GM19240 (cell line): ENCODE data around the gene KLHL3.

ENCODE experiments used
- DNase-seq: peaks from one replicate; pipeline ENCODE4 v3.0.0; 2011; ENCODE audit warnings: low spot score; ENCODE audit not compliant: insufficient read length

Gene KLHL3

DNA sequence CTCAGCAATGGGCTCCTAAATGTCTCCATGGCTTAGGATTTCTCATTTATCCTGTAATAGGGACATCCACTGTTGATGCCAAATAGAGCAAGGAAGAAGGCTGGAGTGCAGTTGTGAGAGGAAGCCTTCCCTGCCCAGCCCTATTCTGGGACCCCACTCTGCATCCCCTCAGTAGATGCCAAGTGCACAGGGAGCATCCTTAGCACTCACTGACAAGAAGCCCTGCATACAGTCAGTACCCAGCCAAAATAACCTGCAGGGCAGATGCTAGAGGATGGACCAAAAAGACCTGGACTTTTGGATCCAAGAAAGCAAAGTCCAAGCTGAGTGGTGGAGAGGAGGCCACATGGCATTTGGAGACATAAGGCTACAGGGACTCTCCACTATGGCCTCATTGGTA lies 123.3 kb downstream of the KLHL3 start:
- no peak for DNase-seq

GRCh38 chr5:137611794-137612435 lies 124.0 kb downstream of the KLHL3 start:
- DNase-seq, result no peak

DNA sequence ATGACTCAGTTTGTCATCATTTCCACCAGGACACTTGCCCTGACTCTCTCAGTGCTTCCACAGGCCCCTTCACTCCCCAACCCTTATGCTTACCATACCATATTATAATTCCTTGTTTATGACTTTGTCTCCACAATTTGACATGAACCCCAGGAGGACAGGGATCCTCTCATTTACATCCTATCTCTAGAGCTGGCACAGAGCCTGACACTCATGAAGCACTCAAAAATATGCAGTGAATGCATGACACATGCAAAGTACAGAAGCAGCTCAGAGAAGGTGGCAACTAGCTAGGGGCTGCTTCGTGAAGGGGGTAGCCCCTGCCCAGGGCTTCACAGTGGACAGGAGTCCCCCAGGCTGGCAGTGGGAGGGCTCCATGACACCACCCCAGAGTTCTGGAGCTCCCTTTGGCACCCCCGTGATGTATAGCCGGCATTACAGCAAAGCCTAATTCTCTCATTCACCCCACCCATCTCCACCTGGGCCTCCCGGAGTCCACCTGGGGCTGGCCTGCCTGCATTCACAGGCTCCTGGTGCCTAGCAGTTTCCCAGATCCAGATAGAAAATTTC lies 124.8 kb downstream of the KLHL3 start:
- DNase-seq, result no peak

- DNase-seq, result no peak
These were observed 125.3 kb downstream of the KLHL3 start for GRCh38 chr5:137610598-137610997.

GRCh38 chr5:137609127-137609526 lies 126.8 kb downstream of the KLHL3 start:
- DNase-seq, result no peak

- no peak for DNase-seq
These were observed 128.1 kb downstream of the KLHL3 start for GRCh38 chr5:137607771-137608170.

DNA sequence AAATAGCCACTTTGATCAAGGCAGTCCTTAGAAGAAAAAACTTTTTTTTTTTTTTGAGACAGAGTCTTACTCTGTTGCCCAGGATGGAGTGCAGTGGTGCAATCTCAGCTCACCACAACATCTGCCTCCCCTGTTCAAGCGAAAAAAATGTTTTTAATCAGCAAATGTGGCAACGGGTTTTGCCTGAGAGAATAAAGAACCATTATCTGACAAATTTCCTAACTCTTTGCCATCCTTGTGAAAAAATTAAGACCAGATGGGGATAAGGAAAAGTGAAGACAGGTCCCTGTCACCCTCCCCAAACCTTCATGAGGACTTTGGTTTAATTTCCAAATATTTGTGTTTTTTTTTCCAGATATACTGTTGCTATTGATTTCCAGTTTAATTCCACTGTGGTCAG lies 129.5 kb downstream of the KLHL3 start:
- DNase-seq, result no peak

GRCh38 chr5:137605411-137605810 lies 130.5 kb downstream of the KLHL3 start:
- no peak for DNase-seq

- no peak for DNase-seq
These were observed 131.4 kb downstream of the KLHL3 start for GRCh38 chr5:137604348-137605095.

DNA sequence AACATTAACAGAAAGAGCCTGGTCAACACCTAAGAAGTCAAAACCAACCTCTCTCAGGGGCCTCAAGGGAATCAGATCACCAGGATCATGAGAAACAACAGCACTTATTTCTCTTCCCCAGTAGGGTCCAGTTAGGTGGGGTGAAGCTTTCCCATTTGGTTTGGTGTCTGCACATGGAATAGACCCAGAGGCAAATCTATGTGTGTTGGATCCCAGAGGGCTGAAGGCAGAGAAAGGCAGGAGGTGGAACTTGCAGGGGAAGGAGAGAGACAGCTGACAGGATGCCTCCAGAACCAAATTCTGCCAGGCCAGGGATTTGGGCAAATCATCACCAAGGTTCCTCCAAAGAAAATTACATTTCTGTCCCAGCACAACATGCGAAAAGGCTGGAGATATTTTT lies 132.0 kb downstream of the KLHL3 start:
- DNase-seq, result no peak

- DNase-seq, result no peak
These were observed 132.5 kb downstream of the KLHL3 start for GRCh38 chr5:137603356-137603755.

DNA sequence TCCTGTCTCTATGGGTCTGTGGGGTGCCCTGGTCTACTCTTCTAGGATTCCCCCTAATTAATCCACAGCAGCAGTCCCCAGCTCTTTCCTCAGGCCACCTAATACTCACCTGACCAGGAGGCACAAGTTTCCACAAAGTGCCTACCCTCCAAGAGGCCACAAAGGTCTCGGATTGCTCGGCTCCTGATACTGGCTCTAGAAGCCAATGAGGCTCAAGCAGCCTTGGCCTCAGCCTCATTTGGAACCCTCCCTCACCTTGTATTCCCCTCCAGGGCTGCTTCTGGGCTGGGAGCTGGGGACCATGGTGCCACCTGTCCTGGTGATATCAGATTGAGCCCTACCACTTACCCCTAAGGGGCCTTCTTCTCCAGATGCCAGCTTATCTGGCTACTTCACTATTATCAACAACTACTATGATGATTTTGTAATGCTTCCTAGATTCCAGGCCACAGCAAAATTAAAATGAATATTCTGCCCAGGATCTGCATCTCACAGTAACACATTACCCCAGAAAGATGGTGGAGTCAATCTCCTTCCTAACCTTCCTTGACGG lies 133.1 kb downstream of the KLHL3 start:
- DNase-seq, result no peak

DNA sequence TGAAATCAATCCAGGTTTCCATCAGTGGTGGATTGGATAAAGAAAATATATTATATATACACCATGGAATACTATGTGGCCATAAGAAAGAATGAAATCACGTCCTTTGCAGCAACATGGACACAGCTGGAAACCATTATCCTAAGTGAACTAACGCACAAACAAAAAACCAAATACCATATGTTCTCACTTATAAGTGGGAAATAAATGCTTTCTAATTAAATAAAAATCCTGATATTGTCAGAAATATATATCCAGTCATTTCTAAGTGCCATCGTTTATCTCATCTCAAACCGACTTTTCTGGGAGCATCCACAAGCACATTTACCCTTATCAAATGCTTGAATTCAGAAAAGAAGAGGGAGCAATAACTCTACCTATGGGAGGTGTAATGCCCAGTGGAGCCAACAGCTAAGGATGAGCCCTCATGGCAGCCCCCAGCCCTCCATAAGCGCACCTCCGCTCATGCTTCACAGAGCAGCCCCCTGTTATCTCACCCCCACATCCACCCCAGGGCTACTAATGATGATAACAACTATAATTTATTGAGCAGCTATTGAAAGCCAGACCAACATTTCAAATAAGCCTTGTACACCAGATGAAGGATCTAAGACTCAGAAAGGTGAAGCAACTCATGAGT lies 135.0 kb downstream of the KLHL3 start:
- no peak for DNase-seq

- DNase-seq, result no peak
These were observed 136.4 kb downstream of the KLHL3 start for GRCh38 chr5:137599457-137599856.

GRCh38 chr5:137598399-137598798 lies 137.5 kb downstream of the KLHL3 start:
- no peak for DNase-seq

DNA sequence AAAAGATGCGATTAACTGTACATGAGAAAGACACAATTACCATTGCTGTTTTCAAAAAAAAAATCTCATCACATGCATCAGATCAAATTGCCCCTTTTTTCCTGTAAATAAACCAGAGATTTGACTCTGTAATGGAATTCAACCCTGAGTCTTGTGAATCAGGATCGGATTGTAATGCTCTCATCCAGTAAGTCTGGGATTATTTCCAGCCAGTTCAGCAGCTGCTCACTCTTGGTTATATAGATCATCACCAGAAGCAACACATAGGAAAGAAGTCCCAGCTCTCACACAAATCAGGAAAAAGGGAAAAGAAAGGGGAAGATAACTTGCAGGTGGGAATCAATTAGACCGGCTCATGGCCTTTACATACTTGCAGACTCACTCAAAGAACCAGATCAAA lies 138.9 kb downstream of the KLHL3 start:
- DNase-seq, result no peak

DNA sequence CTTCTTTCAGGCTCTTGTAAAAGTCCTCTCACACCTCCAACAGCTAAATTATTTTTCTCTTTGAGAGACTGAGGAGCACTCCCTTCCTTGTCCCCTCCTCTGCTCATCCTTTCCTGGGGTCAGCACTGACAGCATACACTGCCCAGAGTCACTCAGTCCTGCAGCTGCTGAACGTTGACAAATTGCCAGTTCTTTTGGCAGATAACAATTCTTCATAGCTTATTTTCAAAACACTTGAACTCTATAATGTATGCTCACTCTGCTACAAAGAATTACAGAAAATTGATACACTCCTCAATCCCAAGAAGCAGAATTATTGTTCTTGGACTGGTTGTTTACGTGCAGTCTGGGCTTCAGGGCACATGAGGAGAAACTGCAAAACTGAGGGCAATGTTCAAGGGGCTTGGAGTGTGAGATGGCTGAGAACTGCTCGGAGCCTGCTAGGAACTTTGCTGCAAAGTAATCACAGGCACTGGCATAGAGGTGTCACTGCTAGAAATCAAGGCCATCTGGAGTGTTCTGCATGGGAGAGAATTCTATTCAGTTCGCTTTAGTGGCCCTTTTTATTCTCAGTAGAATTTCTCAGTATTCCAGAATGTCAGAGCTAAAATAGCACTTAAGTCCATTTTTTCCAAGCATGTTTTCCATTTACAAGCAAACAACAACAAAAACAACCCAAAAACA lies 140.4 kb downstream of the KLHL3 start:
- DNase-seq, result no peak

DNA sequence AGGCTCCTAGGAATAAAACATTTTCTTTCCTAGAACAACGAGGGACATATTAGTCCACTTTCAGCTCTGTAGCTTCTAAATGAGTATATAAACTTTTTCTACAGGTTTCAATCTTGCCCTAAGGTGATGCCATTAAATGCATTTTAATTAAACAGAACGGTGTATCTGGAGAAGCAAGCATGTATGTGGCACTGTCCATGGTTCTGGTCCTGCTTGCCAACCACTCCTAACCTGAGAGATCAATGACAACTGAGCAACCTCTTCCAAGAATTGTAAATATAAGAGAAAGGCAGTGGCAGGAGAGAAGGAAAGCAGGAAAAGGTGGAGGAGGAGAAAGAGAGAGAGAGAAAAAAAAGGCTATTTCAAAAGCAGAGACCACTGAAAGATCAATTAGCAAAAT lies 141.2 kb downstream of the KLHL3 start:
- no peak for DNase-seq

- no peak for DNase-seq
These were observed 143.6 kb downstream of the KLHL3 start for GRCh38 chr5:137592317-137592716.

DNA sequence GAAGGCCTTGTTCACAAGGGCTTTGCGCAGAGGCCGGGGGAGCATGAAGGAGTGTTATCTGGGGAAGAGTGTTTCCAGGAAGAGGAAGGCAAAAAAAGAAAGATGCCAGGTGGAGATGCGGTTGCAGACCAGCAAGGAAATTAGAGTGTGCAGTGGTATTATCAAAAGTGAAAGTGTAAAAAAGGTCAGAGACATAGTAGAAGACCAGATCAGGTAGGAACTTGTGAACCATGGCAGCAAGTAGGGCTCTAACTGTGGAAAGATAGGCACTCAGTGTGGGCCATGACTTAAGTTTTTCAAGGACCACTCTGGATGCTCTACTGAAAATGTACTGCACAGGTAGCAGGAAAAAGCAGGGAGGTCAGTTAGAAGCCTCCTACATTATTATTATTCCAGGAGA lies 146.7 kb downstream of the KLHL3 start:
- DNase-seq, result no peak

- DNase-seq, result no peak
These were observed 148.0 kb downstream of the KLHL3 start for GRCh38 chr5:137587919-137588318.

DNA sequence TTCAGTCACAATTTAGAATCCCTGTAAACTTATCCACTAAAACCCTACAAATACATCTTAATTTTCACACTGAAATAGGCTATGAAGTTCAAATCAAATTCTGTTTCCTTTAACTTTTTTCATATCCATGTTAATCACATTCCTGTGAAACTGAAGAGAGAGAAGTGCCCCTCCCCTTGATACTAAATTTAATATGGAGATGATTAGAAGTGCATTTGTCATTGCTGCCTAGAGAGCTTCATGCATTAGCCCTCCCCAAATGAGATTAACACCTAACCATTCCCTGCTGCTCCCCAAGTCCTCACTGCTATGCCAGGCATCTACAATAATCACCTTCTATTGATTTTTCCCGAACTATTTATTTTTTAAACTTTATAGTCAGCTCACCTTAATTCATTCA lies 151.6 kb downstream of the KLHL3 start:
- DNase-seq, result no peak
